Calu3 (cell line): ENCODE measurements around the gene FAM236A. TPM values are rescaled to one million over a fixed set of nuclear protein-coding genes. Genes with fewer than 3 reads are reported as not detected.
"Not testable (repeated sequence)": the region's sequence is repeated elsewhere in the genome, so short reads cannot be mapped to it uniquely, and the experiment has no call there.

Experiments used
- BruUV-seq: library from RNA; stranded (reverse); fragments of 400-500 nt; replicated peaks from 2 replicates; lab custom pipeline; 2021; lab: Mats Ljungman, UMichigan
- CTCF ChIA-PET: fragments of 300-600 bp; sonication (Branson Sonifier 250); formaldehyde crosslinking; loops from one replicate; lab custom pipeline; 2022; ENCODE audit warnings: antibody characterized with exemption; lab: Charles Lee
- DNase-seq: peaks from one replicate; pipeline ENCODE4 v3.0.0; 2022
- H3K27ac Mint-ChIP-seq: one replicate; pipeline ENCODE4 v1.8.0; 2022; ENCODE audit warnings: mixed read lengths; ENCODE audit not compliant: unreplicated experiment
- H3K27me3 Mint-ChIP-seq: one replicate; pipeline ENCODE4 v1.8.0; 2022; ENCODE audit warnings: mixed read lengths; ENCODE audit not compliant: unreplicated experiment
- H3K36me3 Mint-ChIP-seq: one replicate; pipeline ENCODE4 v1.8.0; 2022; ENCODE audit warnings: mild to moderate bottlenecking, moderate library complexity, mixed read lengths; ENCODE audit not compliant: insufficient read depth, unreplicated experiment
- H3K4me1 Mint-ChIP-seq: one replicate; pipeline ENCODE4 v1.8.0; 2022; ENCODE audit warnings: mild to moderate bottlenecking, low read depth, mixed read lengths; ENCODE audit not compliant: unreplicated experiment
- H3K4me3 Mint-ChIP-seq: one replicate; pipeline ENCODE4 v1.8.0; 2022; ENCODE audit warnings: mild to moderate bottlenecking, low read depth, moderate library complexity, mixed read lengths; ENCODE audit not compliant: unreplicated experiment
- H3K9me3 Mint-ChIP-seq: one replicate; pipeline ENCODE4 v1.8.0; 2022; ENCODE audit warnings: low read depth, mixed read lengths; ENCODE audit not compliant: unreplicated experiment
- intact Hi-C: fragments of 100-400 bp; cut with micrococcal nuclease; formaldehyde crosslinking; loops from one replicate; pipeline ENCODE4 v1.10.0; 2022; ENCODE audit not compliant: unreplicated experiment
- total RNA-seq: library from RNA; stranded (reverse); gene quantifications from 2 replicates; pipeline ENCODE4 v1.2.3, GENCODE V29; 2022

Gene FAM236A
- total RNA-seq, 1 experiment from 2014 or later: not detected

- H3K9me3 Mint-ChIP-seq, H3K27ac Mint-ChIP-seq, H3K36me3 Mint-ChIP-seq, DNase-seq, CTCF ChIA-PET, BruUV-seq, H3K27me3 Mint-ChIP-seq, H3K4me3 Mint-ChIP-seq, intact Hi-C loops, H3K4me1 Mint-ChIP-seq: not testable (repeated sequence)
These were observed 22.0 kb downstream of the FAM236A start for GRCh38 chrX:72959971-72960370.

- BruUV-seq, intact Hi-C loops, H3K27ac Mint-ChIP-seq: not testable (repeated sequence)
These were observed 33.9 kb downstream of the FAM236A start for GRCh38 chrX:72971859-72972258.

GRCh38 chrX:72974885-72975284, 36.9 kb downstream of the FAM236A start:
- intact Hi-C loops, H3K4me1 Mint-ChIP-seq, BruUV-seq, H3K4me3 Mint-ChIP-seq, H3K27me3 Mint-ChIP-seq, DNase-seq, H3K9me3 Mint-ChIP-seq, CTCF ChIA-PET, H3K36me3 Mint-ChIP-seq, H3K27ac Mint-ChIP-seq: not testable (repeated sequence)

More at GRCh38 chrX:72971859-72972258, 33.9 kb downstream of the FAM236A start:
- H3K27me3 Mint-ChIP-seq, H3K4me3 Mint-ChIP-seq, H3K4me1 Mint-ChIP-seq, DNase-seq, H3K36me3 Mint-ChIP-seq, CTCF ChIA-PET, H3K9me3 Mint-ChIP-seq: not testable (repeated sequence)

GRCh38 chrX:72980894-72981469, 43.0 kb downstream of the FAM236A start:
- CTCF ChIA-PET, DNase-seq, intact Hi-C loops, H3K36me3 Mint-ChIP-seq, H3K4me3 Mint-ChIP-seq, H3K9me3 Mint-ChIP-seq, H3K27ac Mint-ChIP-seq, H3K27me3 Mint-ChIP-seq, H3K4me1 Mint-ChIP-seq, BruUV-seq: not testable (repeated sequence)

Other genes starting within 250 kb of the FAM236A start
- gene PHKA1, start 223.9 kb upstream of the FAM236A start, total RNA-seq: 7.4 and 7.8 TPM in 2 replicates
- gene DMRTC1B, start 161.3 kb upstream of the FAM236A start, total RNA-seq: not detected in 2 replicates
- gene FAM236B, start 155.5 kb upstream of the FAM236A start, total RNA-seq: not detected in 2 replicates
- not detected in 2 replicates for gene FAM236D, start 130.0 kb upstream of the FAM236A start, total RNA-seq
- gene FAM236C, start 25.6 kb upstream of the FAM236A start, total RNA-seq: not detected in 2 replicates
- not detected in 2 replicates for gene DMRTC1, start 5.6 kb downstream of the FAM236A start, total RNA-seq
- gene PABPC1L2B, start 64.7 kb downstream of the FAM236A start, total RNA-seq: not detected in 2 replicates
- not detected in 2 replicates for gene PABPC1L2A, start 141.3 kb downstream of the FAM236A start, total RNA-seq